Panc1 (cell line): Measurements from ENCODE around the gene CADM4. TPM values are rescaled to one million over a fixed set of nuclear protein-coding genes. Genes with fewer than 3 reads are reported as not detected.

Experiments
- ATAC-seq: fragments of 200-7000 bp; cut with Tn5 transposase; 2 replicates; pipeline ENCODE4 v1.9.1; 2020; ENCODE audit warnings: mild to moderate bottlenecking, moderate library complexity
- BruUV-seq: library from RNA; stranded (reverse); fragments of 400-500 nt; replicated peaks from 2 replicates; lab custom pipeline; 2021; lab: Mats Ljungman, UMichigan
- CTCF ChIA-PET: fragments of 300-600 bp; sonication (Branson Sonifier 250); formaldehyde crosslinking; loops from one replicate; lab custom pipeline; 2022; ENCODE audit warnings: antibody characterized with exemption; lab: Charles Lee
- POLR2A ChIA-PET: fragments of 300-600 bp; sonication (Branson Sonifier 250); formaldehyde crosslinking; loops from one replicate; lab custom pipeline; 2022; ENCODE audit warnings: antibody characterized with exemption; lab: Charles Lee
- DNase-seq: peaks from one replicate; pipeline ENCODE4 v3.0.0-alpha.2; 2010; ENCODE audit warnings: low read depth, low spot score
- H3K27ac ChIP-seq: 2 replicates; pipeline ENCODE4 v1.5.1; 2011; ENCODE audit warnings: mild to moderate bottlenecking, low read length, inconsistent platforms
- H3K27me3 ChIP-seq: fragments of 200-500 bp; sonication (Bioruptor generic); 2 replicates; pipeline ENCODE4 v1.6.0; 2014; ENCODE audit warnings: low read length, inconsistent platforms; ENCODE audit not compliant: control insufficient read depth, insufficient read depth
- H3K36me3 ChIP-seq: fragments of 200-500 bp; sonication (Bioruptor generic); 2 replicates; pipeline ENCODE4 v1.5.1; 2014; ENCODE audit warnings: inconsistent platforms, mild to moderate bottlenecking, low read length, moderate library complexity; ENCODE audit not compliant: control insufficient read depth, insufficient read depth
- H3K4me1 ChIP-seq: 2 replicates; pipeline ENCODE4 v1.5.1; 2011; ENCODE audit warnings: inconsistent platforms, mild to moderate bottlenecking, low read length, moderate library complexity; ENCODE audit not compliant: control insufficient read depth, insufficient read depth
- H3K4me3 ChIP-seq, 2 experiments: 2 replicates each; pipeline ENCODE4 v1.5.1; 2011 to 2012; ENCODE audit warnings: low read depth in 2 of 2, low read length in 2 of 2, mild to moderate bottlenecking in 2 of 2, inconsistent platforms in 1 of 2, moderate library complexity in 1 of 2
- H3K9me3 ChIP-seq: fragments of 200-500 bp; sonication (Bioruptor generic); 2 replicates; pipeline ENCODE4 v1.5.1; 2014; ENCODE audit warnings: low read depth, mild to moderate bottlenecking, inconsistent platforms, low read length, moderate library complexity; ENCODE audit not compliant: control insufficient read depth, insufficient read depth
- CTCF ChIP-seq: fragments of 450-650 bp; IDR thresholded peaks from 2 replicates; pipeline ENCODE4 v1.5.1; 2017; ENCODE audit warnings: mild to moderate bottlenecking
- POLR2AphosphoS5 ChIP-seq: IDR thresholded peaks from 2 replicates; pipeline ENCODE4 v1.6.1; 2012; ENCODE audit warnings: mild to moderate bottlenecking, low read depth, low read length, moderate library complexity
- SIN3A ChIP-seq: IDR thresholded peaks from 2 replicates; pipeline ENCODE4 v1.6.1; 2012; ENCODE audit warnings: low read depth, mild to moderate bottlenecking, low read length, moderate library complexity, borderline replicate concordance; ENCODE audit not compliant: insufficient read depth
- TCF7L2 ChIP-seq: IDR thresholded peaks from 2 replicates; pipeline ENCODE4 v1.6.1; 2011; ENCODE audit warnings: mild to moderate bottlenecking, low read depth, low read length, inconsistent platforms
- in situ Hi-C: cut with HindIII; loops from 2 replicates; pipeline ENCODE4 v1.10.0; 2016; ENCODE audit warnings: low sequenced_read_pairs, low pct_unique_long_range_greater_than_20kb
- intact Hi-C: fragments of 100-400 bp; cut with micrococcal nuclease; formaldehyde crosslinking; loops from one replicate; pipeline ENCODE4 v1.10.0; 2022; ENCODE audit not compliant: unreplicated experiment
- total RNA-seq: library from RNA; stranded (reverse); gene quantifications from one replicate; pipeline ENCODE4 v1.2.1, GENCODE V29; 2021; ENCODE audit not compliant: unreplicated experiment
- TF ChIP-seq, protein P1 (sequence below), 2 experiments: IDR thresholded peaks; 2 replicates each; pipeline ENCODE4 v1.6.1; 2011 to 2012; ENCODE audit warnings: low read depth in 2 of 2, control low read depth in 1 of 2, low read length in 1 of 2, mild to moderate bottlenecking in 1 of 2, moderate library complexity in 1 of 2; ENCODE audit not compliant: insufficient read depth in 1 of 2

The CADM4 gene
- total RNA-seq, 1 experiment from 2014 or later = 2.7 TPM

- H3K9me3 ChIP-seq = no peaks in the 10 kb centered on the region
- intact Hi-C loops (no loop called here), in situ Hi-C loops (no loop called here)
- ATAC-seq (no peak), DNase-seq (no peak)
- no TSS peak for BruUV-seq
- no peak overlapping the region for H3K27ac ChIP-seq
- ChIA-PET POLR2A (no interaction called here), CTCF (no interaction called here)
- no peaks in the 10 kb centered on the region for H3K27me3 ChIP-seq
- H3K4me1 ChIP-seq = no peaks in the 10 kb centered on the region
- no peak overlapping the region for H3K4me3 ChIP-seq
- H3K36me3 ChIP-seq = no peaks in the 10 kb centered on the region
- no peak for TF ChIP-seq SIN3A
- TF ChIP-seq, protein P1, sequence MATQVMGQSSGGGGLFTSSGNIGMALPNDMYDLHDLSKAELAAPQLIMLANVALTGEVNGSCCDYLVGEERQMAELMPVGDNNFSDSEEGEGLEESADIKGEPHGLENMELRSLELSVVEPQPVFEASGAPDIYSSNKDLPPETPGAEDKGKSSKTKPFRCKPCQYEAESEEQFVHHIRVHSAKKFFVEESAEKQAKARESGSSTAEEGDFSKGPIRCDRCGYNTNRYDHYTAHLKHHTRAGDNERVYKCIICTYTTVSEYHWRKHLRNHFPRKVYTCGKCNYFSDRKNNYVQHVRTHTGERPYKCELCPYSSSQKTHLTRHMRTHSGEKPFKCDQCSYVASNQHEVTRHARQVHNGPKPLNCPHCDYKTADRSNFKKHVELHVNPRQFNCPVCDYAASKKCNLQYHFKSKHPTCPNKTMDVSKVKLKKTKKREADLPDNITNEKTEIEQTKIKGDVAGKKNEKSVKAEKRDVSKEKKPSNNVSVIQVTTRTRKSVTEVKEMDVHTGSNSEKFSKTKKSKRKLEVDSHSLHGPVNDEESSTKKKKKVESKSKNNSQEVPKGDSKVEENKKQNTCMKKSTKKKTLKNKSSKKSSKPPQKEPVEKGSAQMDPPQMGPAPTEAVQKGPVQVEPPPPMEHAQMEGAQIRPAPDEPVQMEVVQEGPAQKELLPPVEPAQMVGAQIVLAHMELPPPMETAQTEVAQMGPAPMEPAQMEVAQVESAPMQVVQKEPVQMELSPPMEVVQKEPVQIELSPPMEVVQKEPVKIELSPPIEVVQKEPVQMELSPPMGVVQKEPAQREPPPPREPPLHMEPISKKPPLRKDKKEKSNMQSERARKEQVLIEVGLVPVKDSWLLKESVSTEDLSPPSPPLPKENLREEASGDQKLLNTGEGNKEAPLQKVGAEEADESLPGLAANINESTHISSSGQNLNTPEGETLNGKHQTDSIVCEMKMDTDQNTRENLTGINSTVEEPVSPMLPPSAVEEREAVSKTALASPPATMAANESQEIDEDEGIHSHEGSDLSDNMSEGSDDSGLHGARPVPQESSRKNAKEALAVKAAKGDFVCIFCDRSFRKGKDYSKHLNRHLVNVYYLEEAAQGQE (IDR thresholded peaks at IDR 0.05; ENCODE audit: insufficient read depth in 1 of 2, low read depth in 2 of 2, low read length in 1 of 2) = no peak
- no peak for TF ChIP-seq POLR2AphosphoS5
- no peak for TF ChIP-seq TCF7L2
- TF ChIP-seq CTCF = no peak
These were observed 29.2 kb downstream of the CADM4 start for GRCh38 chr19:43610493-43610892.

GRCh38 chr19:43609872-43610271, 29.8 kb downstream of the CADM4 start:
- ChIA-PET POLR2A (no interaction called here), CTCF (no interaction called here)
- intact Hi-C loops = no loop called here
- Histone ChIP-seq H3K27me3 (no peaks in the 10 kb centered on the region), H3K4me3 (no peak overlapping the region), H3K4me1 (no peaks in the 10 kb centered on the region), H3K36me3 (no peaks in the 10 kb centered on the region), H3K9me3 (no peaks in the 10 kb centered on the region), H3K27ac (no peak overlapping the region)
- DNase-seq (no peak), ATAC-seq (no peak)
- BruUV-seq = no TSS peak
- TF ChIP-seq SIN3A (no peak), TCF7L2 (no peak), POLR2AphosphoS5 (no peak), CTCF (no peak)
- TF ChIP-seq, protein P1 (IDR thresholded peaks at IDR 0.05; ENCODE audit: insufficient read depth in 1 of 2, low read depth in 2 of 2, low read length in 1 of 2) = no peak
- in situ Hi-C loops = no loop called here
